ENCODE data around the gene GRID2.

- TF ChIP-seq ZFP3 (CRISPR knock-in tag; IDR thresholded peaks at IDR 0.05), result no peak
- no peak for TF ChIP-seq PATZ1 (CRISPR knock-in tag; IDR thresholded peaks at IDR 0.05; ENCODE audit: borderline replicate concordance)
- no peak for TF ChIP-seq RARB (CRISPR knock-in tag; IDR thresholded peaks at IDR 0.05)
- no peak for TF ChIP-seq ESRRG (CRISPR knock-in tag; IDR thresholded peaks at IDR 0.05)
- TF ChIP-seq ZNF70 (CRISPR knock-in tag; IDR thresholded peaks at IDR 0.05), result no peak
- no peak for TF ChIP-seq ZNF565 (CRISPR knock-in tag; conservative IDR thresholded peaks at IDR 0.05; ENCODE audit: low read depth)
- TF ChIP-seq ARNTL (CRISPR knock-in tag; IDR thresholded peaks at IDR 0.05; ENCODE audit: borderline replicate concordance, low read depth), result no peak
- no peak for TF ChIP-seq SNAI2 (CRISPR knock-in tag; IDR thresholded peaks at IDR 0.05)
Measured at GRCh38 chr4:92961881-92962280, 658.1 kb downstream of the GRID2 start.

Data from SK-N-SH treated with all-trans-retinoic acid at 6 μM for 48 hours (cell line).